Keratinocyte (primary cell): Measurements from ENCODE around the gene PLEKHO1.

ENCODE experiments used
- CTCF ChIP-seq, 3 experiments: IDR thresholded peaks in 1 of 3; conservative IDR thresholded peaks in 1 of 3; optimal IDR thresholded peaks in 1 of 3; 2 replicates in 2 of 3; 3 replicates in 1 of 3; pipeline versions ENCODE3 to v1.5.1; 2011; ENCODE audit warnings: low read length in 3 of 3, mild to moderate bottlenecking in 3 of 3, moderate library complexity in 2 of 3, control low read depth in 1 of 3, inconsistent platforms in 1 of 3; ENCODE audit not compliant: insufficient read depth in 2 of 3; ENCODE audit errors: extremely low read depth in 1 of 3
- EZH2 ChIP-seq: IDR thresholded peaks from one replicate; pipeline ENCODE4 v1.6.1; 2012; ENCODE audit warnings: inconsistent platforms, mild to moderate bottlenecking, low read length, moderate library complexity

GRCh38 chr1:150180474-150180873, 30.8 kb downstream of the PLEKHO1 start:
- no peak for TF ChIP-seq CTCF (optimal IDR thresholded peaks at IDR 0.05 in 1 of 3, IDR thresholded peaks at IDR 0.05 in 1 of 3, conservative IDR thresholded peaks at IDR 0.05 in 1 of 3; ENCODE audit: extremely low read depth in 1 of 3, insufficient read depth in 2 of 3, low read length in 3 of 3)
- no peak for TF ChIP-seq EZH2
